Liver (tissue), 9 donors: ENCODE measurements around the gene ARFRP1. TPM values are rescaled to one million over a fixed set of nuclear protein-coding genes. Genes with fewer than 3 reads are reported as not detected.

Experiments
- DNase-seq: peaks from one replicate; pipeline ENCODE4 v3.0.0-alpha.2; 2017; ENCODE audit warnings: low spot score
- H3K27ac ChIP-seq, 2 donors: one replicate each; pipeline ENCODE4 v1.7.0; 2013; ENCODE audit warnings: inconsistent platforms in 2 of 2, low read length in 2 of 2, control low read depth in 1 of 2, low read depth in 1 of 2, mild to moderate bottlenecking in 1 of 2
- H3K27me3 ChIP-seq, 4 donors: one replicate each; pipeline versions ENCODE4 v1.6.1 to v1.7.0; 2013; ENCODE audit warnings: low read length in 3 of 4, inconsistent platforms in 1 of 4, mild to moderate bottlenecking in 1 of 4, moderate library complexity in 1 of 4; ENCODE audit not compliant: control insufficient read depth in 4 of 4, insufficient read depth in 4 of 4
- H3K36me3 ChIP-seq, 4 donors: one replicate each; pipeline versions ENCODE4 v1.6.1 to v1.7.0; 2013; ENCODE audit warnings: low read length in 3 of 4, mild to moderate bottlenecking in 3 of 4, low read depth in 1 of 4, moderate library complexity in 1 of 4; ENCODE audit not compliant: control insufficient read depth in 4 of 4, insufficient read depth in 3 of 4
- H3K4me1 ChIP-seq, 4 donors: one replicate each; pipeline versions ENCODE4 v1.6.1 to v1.7.0; 2013; ENCODE audit warnings: low read length in 3 of 4, mild to moderate bottlenecking in 3 of 4, moderate library complexity in 1 of 4; ENCODE audit not compliant: control insufficient read depth in 4 of 4, insufficient read depth in 4 of 4
- H3K4me3 ChIP-seq, 3 donors: one replicate each; pipeline versions ENCODE4 v1.6.1 to v1.7.0; 2013; ENCODE audit warnings: low read length in 3 of 3, control low read depth in 1 of 3, low read depth in 1 of 3, mild to moderate bottlenecking in 1 of 3
- H3K9ac ChIP-seq, 2 donors: one replicate each; pipeline ENCODE4 v1.7.0; 2013; ENCODE audit warnings: low read length in 2 of 2, mild to moderate bottlenecking in 2 of 2, moderate library complexity in 2 of 2, control low read depth in 1 of 2, low read depth in 1 of 2
- H3K9me3 ChIP-seq, 4 donors: one replicate each; pipeline versions ENCODE4 v1.6.1 to v1.7.0; 2013; ENCODE audit warnings: low read length in 3 of 4; ENCODE audit not compliant: control insufficient read depth in 4 of 4
- ATF3 ChIP-seq: IDR thresholded peaks from 2 replicates; pipeline ENCODE4 v1.6.1; 2016; ENCODE audit warnings: antibody characterized with exemption
- CTCF ChIP-seq: fragments of 150-350 bp; IDR thresholded peaks from 2 replicates; pipeline ENCODE4 v1.5.1; 2017; ENCODE audit warnings: improper control_type of control experiment, low read depth, low read length; ENCODE audit not compliant: missing input control
- EGR1 ChIP-seq, 2 donors: IDR thresholded peaks; 2 replicates each; pipeline ENCODE4 v1.6.1; 2016 to 2018; ENCODE audit warnings: antibody characterized with exemption in 2 of 2, low read depth in 2 of 2
- FOXA1 ChIP-seq: IDR thresholded peaks from 2 replicates; pipeline ENCODE4 v1.6.1; 2016; ENCODE audit warnings: antibody characterized with exemption
- GABPA ChIP-seq, 2 donors: IDR thresholded peaks in 1 of 2; conservative IDR thresholded peaks in 1 of 2; 2 replicates each; pipeline ENCODE4 v1.6.1; 2016; ENCODE audit warnings: antibody characterized with exemption in 2 of 2, mild to moderate bottlenecking in 1 of 2, moderate library complexity in 1 of 2
- HNF4A ChIP-seq, 2 donors: conservative IDR thresholded peaks; 2 replicates each; pipeline ENCODE4 v1.6.1; 2016; ENCODE audit warnings: antibody characterized with exemption in 2 of 2, mild to moderate bottlenecking in 2 of 2
- HNF4G ChIP-seq: IDR thresholded peaks from 2 replicates; pipeline ENCODE4 v1.6.1; 2016; ENCODE audit warnings: antibody characterized with exemption
- MAX ChIP-seq: IDR thresholded peaks from 2 replicates; pipeline ENCODE4 v1.6.1; 2016; ENCODE audit warnings: antibody characterized with exemption
- NR2F2 ChIP-seq: IDR thresholded peaks from 2 replicates; pipeline ENCODE4 v1.6.1; 2016; ENCODE audit warnings: antibody characterized with exemption
- RAD21 ChIP-seq, 2 donors: IDR thresholded peaks; 2 replicates each; pipeline ENCODE4 v1.6.1; 2016; ENCODE audit warnings: antibody characterized with exemption in 2 of 2, mild to moderate bottlenecking in 2 of 2
- REST ChIP-seq: IDR thresholded peaks from 2 replicates; pipeline ENCODE4 v1.6.1; 2016; ENCODE audit warnings: antibody characterized with exemption, mild to moderate bottlenecking
- RXRA ChIP-seq, 2 donors: IDR thresholded peaks; 2 replicates each; pipeline ENCODE4 v1.6.1; 2017 to 2018; ENCODE audit warnings: antibody characterized with exemption in 2 of 2, mild to moderate bottlenecking in 1 of 2
- SP1 ChIP-seq: IDR thresholded peaks from 2 replicates; pipeline ENCODE4 v1.6.1; 2018; ENCODE audit warnings: antibody characterized with exemption, mild to moderate bottlenecking
- WGBS: extraction: QIAGEN DNeasy Blood & Tissue Kit; methylation state at CpG from one replicate; pipeline ENCODE4 v1.1.7; 2013; 5-methylcytosine and 5-hydroxymethylcytosine counted together
- polyA plus RNA-seq, 2 donors: library from polyadenylated mRNA; stranded (reverse) in 1 of 2; unstranded in 1 of 2; fragments of 200-250 nt in 1 of 2; fragments of >200 nt in 1 of 2; fragmentation: Nextera tagmentation in 1 of 2; extraction: Ambion mirVana in 1 of 2; gene quantifications; one replicate each; pipeline versions ENCODE4 v1.2.1 to v1.2.3, GENCODE V29; 2013 to 2015
- total RNA-seq, 2 donors: library from RNA; depleted of rRNA; stranded (reverse); fragments of >200 nt; gene quantifications; one replicate each; pipeline ENCODE4 v1.2.3, GENCODE V29; 2014
- TF ChIP-seq, protein P1 (sequence below): IDR thresholded peaks from 2 replicates; pipeline ENCODE4 v1.6.1; 2016; ENCODE audit warnings: antibody characterized with exemption
- donor health status: healthy.
- donor health status: healthy.
- donor health status: healthy.
- donor health status: healthy.
- donor health status: healthy.

ARFRP1 gene
- total and polyA plus RNA-seq, 4 donors = 14.2 to 26.9 (median 20.5) TPM

- 88% methylated on average over 14 of the region's 14 CpGs for WGBS
- H3K4me1 ChIP-seq = peaks cover 7 to 20% (median 16%) of the 10 kb centered on the region in 4 donors
- no peak overlapping the region for H3K4me3 ChIP-seq
- no peak for DNase-seq
- H3K36me3 ChIP-seq = peaks cover 0 to 25% (median 9%) of the 10 kb centered on the region in 4 donors
- H3K27me3 ChIP-seq = no peaks in the 10 kb centered on the region
- no peak for TF ChIP-seq HNF4G
- no peak for TF ChIP-seq FOXA1
- no peak for TF ChIP-seq RAD21 (IDR thresholded peaks at IDR 0.05)
- no peak for TF ChIP-seq GABPA (IDR thresholded peaks at IDR 0.05 in 1 of 2, conservative IDR thresholded peaks at IDR 0.05 in 1 of 2)
- TF ChIP-seq, protein P1, sequence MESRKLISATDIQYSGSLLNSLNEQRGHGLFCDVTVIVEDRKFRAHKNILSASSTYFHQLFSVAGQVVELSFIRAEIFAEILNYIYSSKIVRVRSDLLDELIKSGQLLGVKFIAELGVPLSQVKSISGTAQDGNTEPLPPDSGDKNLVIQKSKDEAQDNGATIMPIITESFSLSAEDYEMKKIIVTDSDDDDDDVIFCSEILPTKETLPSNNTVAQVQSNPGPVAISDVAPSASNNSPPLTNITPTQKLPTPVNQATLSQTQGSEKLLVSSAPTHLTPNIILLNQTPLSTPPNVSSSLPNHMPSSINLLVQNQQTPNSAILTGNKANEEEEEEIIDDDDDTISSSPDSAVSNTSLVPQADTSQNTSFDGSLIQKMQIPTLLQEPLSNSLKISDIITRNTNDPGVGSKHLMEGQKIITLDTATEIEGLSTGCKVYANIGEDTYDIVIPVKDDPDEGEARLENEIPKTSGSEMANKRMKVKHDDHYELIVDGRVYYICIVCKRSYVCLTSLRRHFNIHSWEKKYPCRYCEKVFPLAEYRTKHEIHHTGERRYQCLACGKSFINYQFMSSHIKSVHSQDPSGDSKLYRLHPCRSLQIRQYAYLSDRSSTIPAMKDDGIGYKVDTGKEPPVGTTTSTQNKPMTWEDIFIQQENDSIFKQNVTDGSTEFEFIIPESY = no peak
- no peak for TF ChIP-seq ATF3
- no peak for TF ChIP-seq SP1
- no peak for TF ChIP-seq MAX
- TF ChIP-seq NR2F2 = no peak
- no peak for TF ChIP-seq REST
- no peak for TF ChIP-seq CTCF
- no peak for TF ChIP-seq HNF4A (conservative IDR thresholded peaks at IDR 0.05)
- H3K9me3 ChIP-seq = no peaks in the 10 kb centered on the region
- H3K27ac ChIP-seq = no peak overlapping the region
- no peak overlapping the region for H3K9ac ChIP-seq
These were observed 6.3 kb downstream of the ARFRP1 start for GRCh38 chr20:63701329-63702035.

GRCh38 chr20:63701051-63701328, 6.8 kb downstream of the ARFRP1 start:
- TF ChIP-seq EGR1 (IDR thresholded peaks at IDR 0.05; ENCODE audit: low read depth in 2 of 2) (no peak), RXRA (IDR thresholded peaks at IDR 0.05) (no peak), HNF4G (no peak), SP1 (no peak)
- peaks cover 0 to 25% (median 5%) of the 10 kb centered on the region in 4 donors for H3K36me3 ChIP-seq
- no peaks in the 10 kb centered on the region for H3K27me3 ChIP-seq
- H3K27ac ChIP-seq = no peak overlapping the region
- WGBS = 88% methylated on average over 5 of the region's 5 CpGs
- H3K4me1 ChIP-seq = peaks cover 7 to 18% (median 13%) of the 10 kb centered on the region in 4 donors
- no peak for DNase-seq
- H3K4me3 ChIP-seq = no peak overlapping the region
- H3K9me3 ChIP-seq = no peaks in the 10 kb centered on the region
- H3K9ac ChIP-seq = no peak overlapping the region
